SIG-M5 treated with dmso at 0.1 percent for 504 hours (cell line): ENCODE data around the gene CHD8.

Experiments used
- DNase-seq: peaks from one replicate; lab custom pipeline; 2025; ENCODE audit not compliant: unreplicated experiment; lab: John Stamatoyannopoulos, UW

The CHD8 gene

GRCh38 chr14:21440859-21441258 lies 15.1 kb downstream of the CHD8 start:
- DNase-seq, result peak; percentile 48

GRCh38 chr14:21437063-21437901 lies 18.6 kb downstream of the CHD8 start:
- DNase-seq, result peak; percentile 95

- no peak for DNase-seq
These were observed 19.3 kb downstream of the CHD8 start for GRCh38 chr14:21436567-21437062.

- DNase-seq, result no peak
These were observed 24.8 kb downstream of the CHD8 start for GRCh38 chr14:21431126-21431525.

- DNase-seq, result no peak
These were observed 27.0 kb downstream of the CHD8 start for GRCh38 chr14:21428930-21429329.

GRCh38 chr14:21426692-21427091 lies 29.2 kb downstream of the CHD8 start:
- DNase-seq, result no peak

- DNase-seq, result no peak
These were observed 36.4 kb downstream of the CHD8 start for GRCh38 chr14:21419528-21419927.

- DNase-seq, result no peak
These were observed 40.6 kb downstream of the CHD8 start for GRCh38 chr14:21415329-21415728.

- DNase-seq, result no peak
These were observed 41.7 kb downstream of the CHD8 start for GRCh38 chr14:21414137-21414631.

- DNase-seq, result no peak
These were observed 47.8 kb downstream of the CHD8 start for GRCh38 chr14:21408147-21408546.

- DNase-seq, result no peak
These were observed 49.7 kb downstream of the CHD8 start for GRCh38 chr14:21406213-21406612.

- DNase-seq, result no peak
These were observed 50.8 kb downstream of the CHD8 start for GRCh38 chr14:21405097-21405496.

GRCh38 chr14:21399311-21399870 lies 56.5 kb downstream of the CHD8 start:
- DNase-seq, result no peak

GRCh38 chr14:21398901-21399300 lies 57.0 kb downstream of the CHD8 start:
- DNase-seq, result no peak

GRCh38 chr14:21395450-21395849 lies 60.5 kb downstream of the CHD8 start:
- no peak for DNase-seq

- peak; percentile 84 for DNase-seq
These were observed 70.6 kb downstream of the CHD8 start for GRCh38 chr14:21385188-21385904.

- peak; percentile 83 for DNase-seq
These were observed 71.5 kb downstream of the CHD8 start for GRCh38 chr14:21384494-21384851.

GRCh38 chr14:21383848-21384493 lies 72.0 kb downstream of the CHD8 start, which contains the start of gene SUPT16H:
TSS of gene SUPT16H (minus strand) at chr14:21384019. CDS start at chr14:21383927, 92 bp downstream.
- peak; percentile 95 for DNase-seq

GRCh38 chr14:21382886-21383847 lies 72.8 kb downstream of the CHD8 start:
- DNase-seq, result peak; percentile 58

- peak; percentile 30 for DNase-seq
These were observed 73.8 kb downstream of the CHD8 start for GRCh38 chr14:21382095-21382494.
